B cell (primary cell): ENCODE results near the gene GDF11. TPM values are rescaled to one million over a fixed set of nuclear protein-coding genes. Genes with fewer than 3 reads are reported as not detected.

Experiments used
- ATAC-seq: fragments of 200-7000 bp; cut with Tn5 transposase; one replicate; pipeline ENCODE4 v1.10.0; 2021; ENCODE audit warnings: low read depth, mild to moderate bottlenecking, moderate number of reproducible peaks, moderate library complexity
- CTCF ChIA-PET: fragments of 350-600 bp; sonication (Branson Sonifier 250); formaldehyde crosslinking; loops from one replicate; lab custom pipeline; 2021; ENCODE audit warnings: antibody characterized with exemption, inconsistent platforms; lab: Charles Lee
- POLR2A ChIA-PET: fragments of 350-600 bp; sonication (Branson Sonifier 250); formaldehyde crosslinking; loops from one replicate; lab custom pipeline; 2021; ENCODE audit warnings: antibody characterized with exemption; lab: Charles Lee
- DNase-seq: peaks from one replicate; pipeline ENCODE4 v3.0.0; 2013
- H2AFZ ChIP-seq: 2 replicates; pipeline ENCODE4 v1.6.1; 2012; ENCODE audit warnings: mild to moderate bottlenecking, low read depth, low read length; ENCODE audit not compliant: insufficient read depth, poor library complexity, severe bottlenecking
- H3K27ac ChIP-seq, 2 donors: 1 replicate in 1 of 2; 2 replicates in 1 of 2; pipeline ENCODE4 v1.5.1; 2012 to 2013; ENCODE audit warnings: low read length in 2 of 2, mild to moderate bottlenecking in 2 of 2, moderate library complexity in 1 of 2
- H3K27me3 ChIP-seq, 4 experiments: fragments of 200-600 bp in 1 of 4; sonication (generic) in 1 of 4; replicated peaks in 1 of 4; 1 replicate in 2 of 4; 2 replicates in 2 of 4; pipeline versions ENCODE4 v1.6.1 to v1.7.0; 2013 to 2016; ENCODE audit warnings: low read length in 3 of 4, mild to moderate bottlenecking in 2 of 4, mixed read lengths in 1 of 4, moderate library complexity in 1 of 4; ENCODE audit not compliant: insufficient read depth in 4 of 4, control insufficient read depth in 3 of 4; ENCODE audit errors: control extremely low read depth in 1 of 4
- H3K36me3 ChIP-seq, 2 experiments: replicated peaks in 1 of 2; 1 replicate in 1 of 2; 2 replicates in 1 of 2; pipeline versions ENCODE4 v1.6.1 to v1.7.1; 2013; ENCODE audit warnings: low read length in 1 of 2; ENCODE audit not compliant: insufficient read depth in 2 of 2, control insufficient read depth in 1 of 2; ENCODE audit errors: control extremely low read depth in 1 of 2, extremely low read depth in 1 of 2
- H3K4me1 ChIP-seq, 2 donors: fragments of 200-600 bp in 1 of 2; sonication (generic) in 1 of 2; 1 replicate in 1 of 2; 2 replicates in 1 of 2; pipeline versions ENCODE4 v1.5.1 to v1.6.1; 2013 to 2017; ENCODE audit warnings: low read length in 2 of 2; ENCODE audit not compliant: control insufficient read depth in 2 of 2, insufficient read depth in 2 of 2
- H3K4me2 ChIP-seq: replicated peaks from 2 replicates; pipeline ENCODE3; 2012; ENCODE audit warnings: mild to moderate bottlenecking, low read depth, low read length; ENCODE audit not compliant: poor library complexity, severe bottlenecking
- H3K4me3 ChIP-seq, 5 experiments: fragments of 200-600 bp in 1 of 5; sonication (generic) in 1 of 5; 1 replicate in 3 of 5; 2 replicates in 2 of 5; pipeline versions ENCODE4 v1.5.1 to v1.7.0; 2011 to 2016; ENCODE audit warnings: low read length in 4 of 5, mild to moderate bottlenecking in 4 of 5, low read depth in 2 of 5, control low read depth in 1 of 5, moderate library complexity in 1 of 5; ENCODE audit not compliant: insufficient read depth in 1 of 5; ENCODE audit errors: control extremely low read depth in 1 of 5, extremely low read depth in 1 of 5
- H3K79me2 ChIP-seq: fragments of 200-600 bp; sonication (generic); one replicate; pipeline ENCODE4 v1.6.0; 2016; ENCODE audit warnings: low read length; ENCODE audit not compliant: control insufficient read depth, insufficient read depth
- H3K9ac ChIP-seq: fragments of 200-600 bp; sonication (generic); 2 replicates; pipeline ENCODE4 v1.6.1; 2017; ENCODE audit warnings: mild to moderate bottlenecking, low read length, moderate library complexity
- H3K9me3 ChIP-seq, 3 donors: one replicate each; pipeline versions ENCODE4 v1.6.1 to v1.7.1; 2013; ENCODE audit warnings: low read length in 2 of 3; ENCODE audit not compliant: control insufficient read depth in 2 of 3, insufficient read depth in 1 of 3; ENCODE audit errors: control extremely low read depth in 1 of 3
- H4K20me1 ChIP-seq: 2 replicates; pipeline ENCODE4 v1.6.0; 2012; ENCODE audit warnings: mild to moderate bottlenecking, low read length; ENCODE audit not compliant: insufficient read depth, control insufficient read depth, poor library complexity, severe bottlenecking
- H3K27ac Mint-ChIP-seq: one replicate; pipeline ENCODE4 v1.8.0; 2021; ENCODE audit warnings: mixed read lengths
- H3K27me3 Mint-ChIP-seq: one replicate; pipeline ENCODE4 v1.8.0; 2021; ENCODE audit warnings: mixed read lengths
- H3K4me1 Mint-ChIP-seq: one replicate; pipeline ENCODE4 v1.8.0; 2021; ENCODE audit warnings: mixed read lengths
- H3K4me3 Mint-ChIP-seq: one replicate; pipeline ENCODE4 v1.8.0; 2021; ENCODE audit warnings: mixed read lengths
- H3K9me3 Mint-ChIP-seq: one replicate; pipeline ENCODE4 v1.8.0; 2022; ENCODE audit warnings: mixed read lengths; ENCODE audit not compliant: insufficient read depth
- EZH2 ChIP-seq: IDR thresholded peaks from 2 replicates; pipeline ENCODE4 v1.6.1; 2012; ENCODE audit warnings: borderline replicate concordance, low read depth, mild to moderate bottlenecking, moderate library complexity, low read length; ENCODE audit not compliant: insufficient read depth, poor library complexity, severe bottlenecking
- WGBS: methylation state at CpG from one replicate; pipeline ENCODE4 v1.1.5; 2013; ENCODE audit warnings: missing lambda C conversion rate; ENCODE audit not compliant: insufficient coverage; 5-methylcytosine and 5-hydroxymethylcytosine counted together
- intact Hi-C: fragments of 100-400 bp; cut with micrococcal nuclease; formaldehyde crosslinking; loops from one replicate; pipeline ENCODE4 v1.10.0; 2022
- polyA plus RNA-seq: library from polyadenylated mRNA; depleted of rRNA; stranded (reverse); fragments of >200 nt; gene quantifications from 2 replicates; pipeline ENCODE4 v1.2.3, GENCODE V29; 2012
- total RNA-seq, 2 donors: library from RNA; stranded (reverse); fragments of 120-200 nt in 1 of 2; gene quantifications; 1 replicate in 1 of 2; 2 replicates in 1 of 2; pipeline versions ENCODE4 v1.2.3 to v1.2.4, GENCODE V29; 2013 to 2022
- TF ChIP-seq, protein P1 (sequence below): fragments of 200-600 bp; IDR thresholded peaks from one replicate; pipeline ENCODE4 v1.8.0; 2022; ENCODE audit warnings: antibody characterized with exemption, mild to moderate bottlenecking

The GDF11 gene
- total and polyA plus RNA-seq, 2 donors (not counting 1 experiment from before 2014, with no cell fraction given): 4.4 to 11.3 TPM

DNA sequence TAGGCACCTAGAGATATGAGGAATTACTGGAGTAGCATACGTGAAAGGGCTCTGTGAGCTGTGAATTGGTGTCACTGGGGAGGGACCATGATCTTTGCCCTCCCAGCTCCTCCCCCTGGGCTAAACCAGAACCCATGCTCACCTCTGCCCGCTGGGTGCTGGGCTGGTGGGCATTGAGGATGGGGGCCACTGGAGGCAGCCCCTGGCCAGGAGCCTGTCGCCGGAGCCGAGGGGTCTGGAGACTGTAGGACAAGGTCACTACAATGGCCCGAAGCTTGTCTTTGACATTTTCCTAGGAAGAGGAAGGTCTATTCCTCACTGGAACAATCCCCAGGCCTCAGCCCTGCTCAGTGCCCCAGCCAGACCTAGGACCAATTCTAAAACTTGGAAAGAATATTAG lies 46.8 kb upstream of the GDF11 start:
- no peak for DNase-seq
- Mint-ChIP-seq H3K9me3 (no peaks in the 10 kb centered on the region), H3K4me1 (no peaks in the 10 kb centered on the region), H3K4me3 (no peak overlapping the region), H3K27me3 (no peaks in the 10 kb centered on the region), H3K27ac (no peak overlapping the region)
- no peak overlapping the region for H3K4me3 ChIP-seq
- ChIA-PET POLR2A (no interaction called here), CTCF (interaction anchor here (0.8 to 1.3 kb wide), 2 partner anchors 27 to 42 kb away, joined by 3 read pairs; no protein-coding TSS in a partner anchor)
- WGBS: 95% methylated on average over 4 of the region's 6 CpGs
- no peaks in the 10 kb centered on the region for H3K9me3 ChIP-seq
- no peaks in the 10 kb centered on the region for H3K4me1 ChIP-seq
- H3K27me3 ChIP-seq: peaks cover 0 to 3% (median 0%) of the 10 kb centered on the region in 4 experiments
- H3K79me2 ChIP-seq: no peaks in the 10 kb centered on the region
- no peaks in the 10 kb centered on the region for H3K36me3 ChIP-seq
- no peaks in the 10 kb centered on the region for H4K20me1 ChIP-seq
- H3K27ac ChIP-seq: no peak overlapping the region
- no peak overlapping the region for H3K9ac ChIP-seq
- TF ChIP-seq EZH2: no peak
- TF ChIP-seq, protein P1, sequence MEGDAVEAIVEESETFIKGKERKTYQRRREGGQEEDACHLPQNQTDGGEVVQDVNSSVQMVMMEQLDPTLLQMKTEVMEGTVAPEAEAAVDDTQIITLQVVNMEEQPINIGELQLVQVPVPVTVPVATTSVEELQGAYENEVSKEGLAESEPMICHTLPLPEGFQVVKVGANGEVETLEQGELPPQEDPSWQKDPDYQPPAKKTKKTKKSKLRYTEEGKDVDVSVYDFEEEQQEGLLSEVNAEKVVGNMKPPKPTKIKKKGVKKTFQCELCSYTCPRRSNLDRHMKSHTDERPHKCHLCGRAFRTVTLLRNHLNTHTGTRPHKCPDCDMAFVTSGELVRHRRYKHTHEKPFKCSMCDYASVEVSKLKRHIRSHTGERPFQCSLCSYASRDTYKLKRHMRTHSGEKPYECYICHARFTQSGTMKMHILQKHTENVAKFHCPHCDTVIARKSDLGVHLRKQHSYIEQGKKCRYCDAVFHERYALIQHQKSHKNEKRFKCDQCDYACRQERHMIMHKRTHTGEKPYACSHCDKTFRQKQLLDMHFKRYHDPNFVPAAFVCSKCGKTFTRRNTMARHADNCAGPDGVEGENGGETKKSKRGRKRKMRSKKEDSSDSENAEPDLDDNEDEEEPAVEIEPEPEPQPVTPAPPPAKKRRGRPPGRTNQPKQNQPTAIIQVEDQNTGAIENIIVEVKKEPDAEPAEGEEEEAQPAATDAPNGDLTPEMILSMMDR: no peak
- ATAC-seq: no peak
- intact Hi-C loops: no loop called here
- H2AFZ ChIP-seq: no peak overlapping the region
- H3K4me2 ChIP-seq: no peak overlapping the region

DNA sequence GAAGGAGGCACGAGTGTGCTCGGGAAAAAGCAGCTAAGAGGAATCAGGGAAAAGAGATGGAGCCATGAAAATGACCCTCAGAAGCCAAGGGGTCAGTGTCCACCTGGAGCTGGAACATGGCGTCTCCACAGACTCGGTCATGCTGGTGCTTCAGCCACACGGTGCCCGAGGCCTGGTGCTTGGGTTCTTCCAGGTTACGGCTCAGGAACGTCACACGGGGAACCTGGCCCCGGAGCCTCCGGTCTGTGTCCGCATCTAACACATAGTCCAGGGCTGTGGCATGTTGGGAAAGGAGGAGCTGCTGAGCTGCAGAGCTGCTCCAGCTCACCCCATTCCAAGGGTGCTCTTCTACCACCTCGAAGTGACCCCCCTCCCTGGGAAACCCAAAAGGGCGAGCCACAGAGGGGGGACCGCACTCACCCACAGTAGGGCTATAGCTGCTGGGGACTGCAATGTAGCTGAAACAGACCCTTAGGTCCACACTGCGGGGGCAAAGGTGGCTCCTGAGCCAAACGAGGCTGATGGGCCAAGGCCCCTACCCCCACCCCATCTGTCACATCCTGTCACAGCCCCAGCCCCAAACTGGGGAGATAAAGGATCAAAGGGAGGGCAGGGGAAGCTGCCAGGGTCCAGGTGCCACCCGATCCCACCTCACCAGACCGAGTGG lies 46.0 kb upstream of the GDF11 start:
- Histone ChIP-seq H3K9ac (no peak overlapping the region), H3K27me3 (peaks cover 0 to 3% (median 0%) of the 10 kb centered on the region in 4 experiments), H3K4me3 (no peak overlapping the region), H3K36me3 (no peaks in the 10 kb centered on the region), H2AFZ (no peak overlapping the region), H3K27ac (no peak overlapping the region), H4K20me1 (no peaks in the 10 kb centered on the region), H3K79me2 (no peaks in the 10 kb centered on the region), H3K4me2 (no peak overlapping the region), H3K4me1 (no peaks in the 10 kb centered on the region), H3K9me3 (no peaks in the 10 kb centered on the region)
- TF ChIP-seq EZH2: no peak
- TF ChIP-seq, protein P1: no peak
- ChIA-PET POLR2A (no interaction called here), CTCF (interaction anchor here (0.8 to 1.3 kb wide), 2 partner anchors 27 to 41 kb away, joined by 3 read pairs; no protein-coding TSS in a partner anchor)
- no peak for DNase-seq
- 88% methylated on average over 19 of the region's 19 CpGs for WGBS
- Mint-ChIP-seq H3K4me3 (no peak overlapping the region), H3K4me1 (no peaks in the 10 kb centered on the region), H3K9me3 (no peaks in the 10 kb centered on the region), H3K27me3 (no peaks in the 10 kb centered on the region), H3K27ac (no peak overlapping the region)
- no peak for ATAC-seq
- intact Hi-C loops: no loop called here
